ENCODE data around the gene IFRD2. TPM values are rescaled to one million over a fixed set of nuclear protein-coding genes. Genes with fewer than 3 reads are reported as not detected.

The IFRD2 gene
- total and polyA plus RNA-seq, 2 of the 13 experiments (the other 11 are each of a cell fraction or from before 2014, with no cell fraction given) = 32.8 to 96.1 TPM

DNA sequence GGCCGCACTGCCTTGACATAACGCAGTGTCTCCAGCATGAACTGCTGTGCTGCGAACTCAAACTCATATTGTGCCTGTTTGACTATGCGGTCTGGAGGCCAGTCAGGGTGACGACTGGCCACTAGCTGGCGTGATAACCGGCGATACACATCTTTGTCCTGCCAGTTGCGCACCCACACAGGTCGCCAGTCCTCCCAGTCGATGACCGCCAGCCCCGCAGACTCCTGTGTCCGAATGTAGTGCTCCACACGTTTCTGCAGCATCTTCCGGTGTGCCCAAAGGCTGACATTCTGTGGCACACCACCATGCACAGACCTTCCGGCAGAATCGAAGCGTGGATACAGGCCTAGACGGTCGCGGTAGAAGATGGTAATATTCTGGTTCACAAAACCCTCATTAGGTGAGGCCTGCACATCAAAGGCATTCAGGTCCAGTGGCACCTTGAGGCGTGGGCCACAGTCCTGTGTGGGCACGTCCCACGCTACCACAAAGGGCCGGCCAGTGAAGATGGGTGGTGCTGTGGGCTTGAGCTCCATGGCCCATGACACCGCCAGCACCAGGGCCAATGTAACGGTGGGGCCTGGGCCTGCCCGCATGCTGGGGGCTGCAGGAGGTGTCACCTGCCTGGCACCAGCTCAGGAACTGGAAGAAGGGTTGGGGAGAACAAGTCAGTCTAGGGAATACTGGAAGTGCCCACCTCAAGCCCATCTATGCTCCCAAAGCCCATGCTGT is 27.8 kb upstream of the IFRD2 start (continued):
- TF ChIP-seq, protein P1, sequence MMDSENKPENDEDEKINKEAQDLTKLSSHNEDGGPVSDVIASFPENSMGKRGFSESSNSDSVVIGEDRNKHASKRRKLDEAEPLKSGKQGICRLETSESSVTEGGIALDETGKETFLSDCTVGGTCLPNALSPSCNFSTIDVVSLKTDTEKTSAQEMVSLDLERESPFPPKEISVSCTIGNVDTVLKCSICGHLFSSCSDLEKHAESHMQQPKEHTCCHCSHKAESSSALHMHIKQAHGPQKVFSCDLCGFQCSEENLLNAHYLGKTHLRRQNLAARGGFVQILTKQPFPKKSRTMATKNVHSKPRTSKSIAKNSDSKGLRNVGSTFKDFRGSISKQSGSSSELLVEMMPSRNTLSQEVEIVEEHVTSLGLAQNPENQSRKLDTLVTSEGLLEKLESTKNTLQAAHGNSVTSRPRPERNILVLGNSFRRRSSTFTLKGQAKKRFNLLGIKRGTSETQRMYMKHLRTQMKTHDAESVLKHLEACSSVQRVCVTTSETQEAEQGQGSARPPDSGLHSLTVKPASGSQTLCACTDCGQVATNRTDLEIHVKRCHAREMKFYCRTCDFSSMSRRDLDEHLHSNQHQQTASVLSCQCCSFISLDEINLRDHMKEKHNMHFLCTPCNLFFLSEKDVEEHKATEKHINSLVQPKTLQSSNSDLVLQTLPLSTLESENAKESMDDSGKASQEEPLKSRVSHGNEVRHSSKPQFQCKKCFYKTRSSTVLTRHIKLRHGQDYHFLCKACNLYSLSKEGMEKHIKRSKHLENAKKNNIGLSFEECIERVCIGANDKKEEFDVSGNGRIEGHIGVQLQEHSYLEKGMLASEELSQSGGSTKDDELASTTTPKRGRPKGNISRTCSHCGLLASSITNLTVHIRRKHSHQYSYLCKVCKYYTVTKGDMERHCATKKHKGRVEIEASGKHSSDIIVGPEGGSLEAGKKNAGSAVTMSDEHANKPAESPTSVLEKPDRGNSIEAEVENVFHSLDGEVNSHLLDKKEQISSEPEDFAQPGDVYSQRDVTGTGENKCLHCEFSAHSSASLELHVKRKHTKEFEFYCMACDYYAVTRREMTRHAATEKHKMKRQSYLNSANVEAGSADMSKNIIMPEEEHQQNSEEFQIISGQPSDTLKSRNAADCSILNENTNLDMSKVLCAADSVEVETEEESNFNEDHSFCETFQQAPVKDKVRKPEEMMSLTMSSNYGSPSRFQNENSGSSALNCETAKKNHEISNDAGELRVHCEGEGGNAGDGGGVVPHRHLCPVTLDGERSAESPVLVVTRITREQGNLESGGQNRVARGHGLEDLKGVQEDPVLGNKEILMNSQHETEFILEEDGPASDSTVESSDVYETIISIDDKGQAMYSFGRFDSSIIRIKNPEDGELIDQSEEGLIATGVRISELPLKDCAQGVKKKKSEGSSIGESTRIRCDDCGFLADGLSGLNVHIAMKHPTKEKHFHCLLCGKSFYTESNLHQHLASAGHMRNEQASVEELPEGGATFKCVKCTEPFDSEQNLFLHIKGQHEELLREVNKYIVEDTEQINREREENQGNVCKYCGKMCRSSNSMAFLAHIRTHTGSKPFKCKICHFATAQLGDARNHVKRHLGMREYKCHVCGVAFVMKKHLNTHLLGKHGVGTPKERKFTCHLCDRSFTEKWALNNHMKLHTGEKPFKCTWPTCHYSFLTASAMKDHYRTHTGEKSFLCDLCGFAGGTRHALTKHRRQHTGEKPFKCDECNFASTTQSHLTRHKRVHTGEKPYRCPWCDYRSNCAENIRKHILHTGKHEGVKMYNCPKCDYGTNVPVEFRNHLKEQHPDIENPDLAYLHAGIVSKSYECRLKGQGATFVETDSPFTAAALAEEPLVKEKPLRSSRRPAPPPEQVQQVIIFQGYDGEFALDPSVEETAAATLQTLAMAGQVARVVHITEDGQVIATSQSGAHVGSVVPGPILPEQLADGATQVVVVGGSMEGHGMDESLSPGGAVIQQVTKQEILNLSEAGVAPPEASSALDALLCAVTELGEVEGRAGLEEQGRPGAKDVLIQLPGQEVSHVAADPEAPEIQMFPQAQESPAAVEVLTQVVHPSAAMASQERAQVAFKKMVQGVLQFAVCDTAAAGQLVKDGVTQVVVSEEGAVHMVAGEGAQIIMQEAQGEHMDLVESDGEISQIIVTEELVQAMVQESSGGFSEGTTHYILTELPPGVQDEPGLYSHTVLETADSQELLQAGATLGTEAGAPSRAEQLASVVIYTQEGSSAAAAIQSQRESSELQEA (CRISPR knock-in tag; IDR thresholded peaks at IDR 0.05; ENCODE audit: not compliant biosample characterization) = no peak
- TF ChIP-seq, protein P2, sequence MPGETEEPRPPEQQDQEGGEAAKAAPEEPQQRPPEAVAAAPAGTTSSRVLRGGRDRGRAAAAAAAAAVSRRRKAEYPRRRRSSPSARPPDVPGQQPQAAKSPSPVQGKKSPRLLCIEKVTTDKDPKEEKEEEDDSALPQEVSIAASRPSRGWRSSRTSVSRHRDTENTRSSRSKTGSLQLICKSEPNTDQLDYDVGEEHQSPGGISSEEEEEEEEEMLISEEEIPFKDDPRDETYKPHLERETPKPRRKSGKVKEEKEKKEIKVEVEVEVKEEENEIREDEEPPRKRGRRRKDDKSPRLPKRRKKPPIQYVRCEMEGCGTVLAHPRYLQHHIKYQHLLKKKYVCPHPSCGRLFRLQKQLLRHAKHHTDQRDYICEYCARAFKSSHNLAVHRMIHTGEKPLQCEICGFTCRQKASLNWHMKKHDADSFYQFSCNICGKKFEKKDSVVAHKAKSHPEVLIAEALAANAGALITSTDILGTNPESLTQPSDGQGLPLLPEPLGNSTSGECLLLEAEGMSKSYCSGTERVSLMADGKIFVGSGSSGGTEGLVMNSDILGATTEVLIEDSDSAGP (CRISPR knock-in tag; IDR thresholded peaks at IDR 0.05; ENCODE audit: borderline replicate concordance) = 0 out of 2 replicates have a peak, but pooled peaks have one; percentile 57
- no peak for TF ChIP-seq TCF12 (IDR thresholded peaks at IDR 0.05)
- TF ChIP-seq TCF12 (CRISPR knock-in tag; IDR thresholded peaks at IDR 0.05) = no peak
- no peak for TF ChIP-seq SMARCE1 (IDR thresholded peaks at IDR 0.05; ENCODE audit: borderline replicate concordance)
- no peak for TF ChIP-seq YY1 (IDR thresholded peaks at IDR 0.05; ENCODE audit: insufficient read depth, insufficient replicate concordance, low read depth, low read length)
- TF ChIP-seq SRSF9 (IDR thresholded peaks at IDR 0.05; ENCODE audit: borderline replicate concordance, insufficient read depth, low read depth, low read length, poor library complexity, severe bottlenecking) = no peak
- TF ChIP-seq ZNF616 (CRISPR knock-in tag; IDR thresholded peaks at IDR 0.05; ENCODE audit: low read depth) = no peak
- TF ChIP-seq ZNF264 (CRISPR knock-in tag; IDR thresholded peaks at IDR 0.05) = no peak
- peak; percentile 15 for TF ChIP-seq RBM22 (optimal IDR thresholded peaks at IDR 0.05; ENCODE audit: low read length)
- TF ChIP-seq SIN3A (IDR thresholded peaks at IDR 0.05; ENCODE audit: borderline replicate concordance, low read depth, low read length) = 0 out of 2 replicates have a peak, but pooled peaks have one; percentile 11
- no peak for TF ChIP-seq POLR2G (IDR thresholded peaks at IDR 0.05; ENCODE audit: low read depth, low read length)
- no peak for TF ChIP-seq AGO1 (IDR thresholded peaks at IDR 0.05; ENCODE audit: low read depth, low read length, poor library complexity, severe bottlenecking)
- no peak for TF ChIP-seq ZNF558 (CRISPR knock-in tag; IDR thresholded peaks at IDR 0.05; ENCODE audit: borderline replicate concordance)
- TF ChIP-seq NFE2L1 (CRISPR knock-in tag; IDR thresholded peaks at IDR 0.05; ENCODE audit: borderline replicate concordance) = no peak
- no peak for TF ChIP-seq ELF1 (CRISPR knock-in tag; IDR thresholded peaks at IDR 0.05)
- no peak for TF ChIP-seq SYNCRIP (IDR thresholded peaks at IDR 0.05; ENCODE audit: insufficient read depth, low read depth, low read length)
- no peak for TF ChIP-seq ZNF543 (CRISPR knock-in tag; IDR thresholded peaks at IDR 0.05)
- TF ChIP-seq ZKSCAN1 (IDR thresholded peaks at IDR 0.05; ENCODE audit: low read length) = no peak
- no peak for TF ChIP-seq ZNF382 (CRISPR knock-in tag; IDR thresholded peaks at IDR 0.05; ENCODE audit: borderline replicate concordance)

Data from HepG2 (cell line).